T-helper 1 cell treated with Interleukin-12 subunit alpha and Interleukin-12 subunit beta and Interleukin-4 antibody, amounts not matched to agents 30 ng/mL and 1 ng/mL, for 36 hours (primary cell): ENCODE measurements around the gene SLC12A5. TPM values are rescaled to one million over a fixed set of nuclear protein-coding genes. Genes with fewer than 3 reads are reported as not detected.

Experiments
- intact Hi-C: fragments of 100-400 bp; cut with micrococcal nuclease; formaldehyde crosslinking; loops from one replicate; pipeline ENCODE4 v1.15.1; 2024
- total RNA-seq: library from RNA; stranded (reverse); gene quantifications from 2 replicates; pipeline ENCODE4 v1.2.3, GENCODE V29; 2022

Gene SLC12A5
- total RNA-seq, 1 donor from 2014 or later, result 0.88 TPM

- intact Hi-C loops, result no loop called here
Observed at GRCh38 chr20:46051556-46052308, 22.7 kb downstream of the SLC12A5 start.

DNA sequence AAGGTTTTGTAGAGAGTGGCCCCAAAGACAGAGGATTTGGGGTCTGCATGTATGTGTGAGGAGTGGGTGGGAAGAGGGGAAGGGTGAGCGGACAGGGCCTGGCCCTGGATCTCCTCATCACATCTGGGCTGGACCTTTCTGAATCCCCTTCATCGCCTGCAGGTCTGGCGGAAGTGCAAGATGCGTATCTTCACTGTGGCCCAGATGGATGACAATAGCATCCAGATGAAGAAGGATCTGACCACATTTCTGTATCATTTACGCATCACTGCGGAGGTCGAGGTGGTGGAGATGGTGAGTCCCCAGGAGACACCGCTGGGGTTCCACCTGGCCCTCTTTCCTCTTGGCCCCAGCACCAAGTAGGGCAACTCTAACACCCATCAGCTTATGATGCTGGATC is 24.4 kb downstream of the SLC12A5 start:
- intact Hi-C loops, result no loop called here

- intact Hi-C loops, result no loop called here
Observed at GRCh38 chr20:46054606-46055005, 25.6 kb downstream of the SLC12A5 start.

DNA sequence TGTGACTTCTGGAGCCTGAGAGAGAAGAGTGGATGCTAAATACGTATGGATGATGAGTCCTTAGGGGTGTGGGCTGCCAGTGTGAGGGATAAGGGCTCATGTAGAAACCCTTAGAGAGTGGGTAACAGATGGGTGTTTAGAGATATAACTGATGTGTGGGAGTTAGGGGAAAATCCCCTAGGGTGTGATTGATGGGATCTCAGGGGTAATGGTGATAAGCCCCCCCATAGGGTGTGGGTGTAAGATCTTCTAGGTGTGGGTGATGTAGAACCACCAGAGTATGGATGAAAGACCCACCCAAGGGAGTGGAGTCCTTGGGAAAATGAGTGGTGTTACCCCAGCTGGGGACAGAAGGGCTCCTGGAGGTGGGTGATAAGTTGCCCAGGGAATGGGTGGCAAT is 26.3 kb downstream of the SLC12A5 start:
- intact Hi-C loops, result no loop called here

GRCh38 chr20:46056027-46056833 is 27.2 kb downstream of the SLC12A5 start:
- intact Hi-C loops, result no loop called here

- intact Hi-C loops, result no loop called here
Observed at GRCh38 chr20:46056970-46057855, 28.2 kb downstream of the SLC12A5 start.

- intact Hi-C loops, result no loop called here
Observed at GRCh38 chr20:46057856-46058598, 29.0 kb downstream of the SLC12A5 start.

- intact Hi-C loops, result no loop called here
Observed at GRCh38 chr20:46058599-46059281, 29.7 kb downstream of the SLC12A5 start.

DNA sequence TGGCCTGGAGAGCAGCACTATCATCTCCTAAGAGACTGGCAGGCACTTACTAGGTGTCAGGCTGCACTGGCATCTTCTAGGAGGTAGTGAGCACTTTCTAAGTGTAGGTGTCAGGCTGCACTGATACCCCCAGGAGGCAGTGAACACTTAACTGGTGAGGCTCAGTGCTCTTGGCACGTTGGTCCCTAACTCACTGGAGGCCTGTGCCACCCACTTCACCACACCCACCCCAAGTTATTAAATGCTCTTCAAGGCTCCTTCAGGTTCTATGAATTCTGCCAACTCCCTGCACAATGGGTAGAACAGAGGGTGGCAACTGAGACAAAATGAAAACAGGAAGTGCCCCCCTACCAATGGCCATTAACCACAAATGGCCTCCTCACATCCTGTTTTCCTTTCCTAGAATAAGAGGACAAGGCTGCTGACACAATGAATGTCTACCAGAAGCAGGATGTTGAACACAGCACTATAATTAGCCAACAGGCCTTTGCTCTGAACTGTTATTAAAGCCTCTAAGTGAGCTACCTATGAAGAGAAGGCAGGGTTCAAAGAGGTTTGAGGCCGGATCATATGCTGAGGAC is 31.4 kb downstream of the SLC12A5 start:
- intact Hi-C loops, result no loop called here

- intact Hi-C loops, result no loop called here
Observed at GRCh38 chr20:46060975-46061374, 32.0 kb downstream of the SLC12A5 start.

DNA sequence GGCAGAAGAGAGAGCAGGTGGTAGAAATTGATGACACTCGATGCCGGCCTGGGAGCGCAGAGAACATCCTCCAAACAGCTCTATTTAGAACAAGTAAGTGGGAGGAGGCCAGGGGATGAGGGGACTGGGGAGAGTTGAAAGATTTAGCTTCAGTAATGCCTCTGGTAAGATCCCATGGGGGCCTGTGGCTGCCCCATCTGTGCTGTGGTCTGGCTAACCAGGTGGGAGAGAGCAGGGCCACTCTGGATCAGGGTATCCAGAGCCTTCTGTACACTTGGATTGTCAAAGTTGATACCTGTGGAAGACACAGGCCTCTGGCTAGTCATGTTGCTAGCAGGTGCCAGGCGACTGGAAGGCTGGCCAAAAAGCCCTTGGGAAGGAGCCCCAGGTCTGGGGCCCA is 33.1 kb downstream of the SLC12A5 start:
- intact Hi-C loops, result no loop called here

DNA sequence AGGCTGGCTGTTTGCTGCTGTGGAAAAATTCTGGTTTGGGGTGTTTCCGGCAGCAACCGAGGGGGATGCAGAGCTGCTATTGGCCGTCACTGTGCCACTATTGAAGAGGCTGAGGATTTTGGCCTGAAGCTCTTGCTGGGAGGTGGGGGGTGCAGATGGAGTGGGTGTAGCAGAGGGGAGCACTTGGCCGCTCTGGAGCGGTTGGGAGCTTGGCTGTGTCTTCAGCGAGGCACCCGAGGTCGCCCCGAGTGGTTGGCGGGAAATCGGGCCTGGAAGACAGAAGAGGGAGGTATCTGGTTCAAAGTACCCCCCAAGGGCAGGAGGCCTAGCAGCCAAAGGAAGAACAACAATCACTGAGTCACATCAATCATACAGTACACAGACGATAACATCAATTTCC is 33.6 kb downstream of the SLC12A5 start:
- intact Hi-C loops, result no loop called here

GRCh38 chr20:46063151-46063550 is 34.1 kb downstream of the SLC12A5 start:
- intact Hi-C loops, result no loop called here

- intact Hi-C loops, result loop anchor here (2.0 kb wide), 1 partner anchor 25 kb away; the partner anchor contains the start of gene NCOA5
Observed at GRCh38 chr20:46063652-46064054, 34.6 kb downstream of the SLC12A5 start.

DNA sequence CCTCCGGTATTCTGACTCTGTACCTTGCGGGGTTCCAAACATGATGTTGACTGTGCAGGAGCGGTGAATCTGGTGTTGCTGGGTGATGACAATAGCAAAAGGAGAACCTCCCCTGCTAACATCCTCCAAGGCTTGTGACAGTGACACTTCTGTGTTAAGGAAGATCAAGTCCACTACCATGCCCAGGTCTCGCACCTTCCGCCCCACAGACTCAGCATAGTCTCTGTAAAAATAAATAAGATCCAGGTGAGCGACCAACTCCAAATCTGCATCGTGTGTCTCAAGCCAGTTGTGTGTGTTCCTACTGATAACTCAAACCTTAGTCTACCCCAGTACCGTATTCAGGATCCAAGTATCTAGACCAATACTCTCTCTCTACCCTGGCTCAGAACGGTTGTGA is 36.0 kb downstream of the SLC12A5 start:
- intact Hi-C loops, result loop anchor here (2.0 kb wide), 1 partner anchor 24 kb away; the partner anchor contains the start of gene NCOA5

GRCh38 chr20:46065691-46066090 is 36.7 kb downstream of the SLC12A5 start:
- intact Hi-C loops, result loop anchor here (2.0 kb wide), 1 partner anchor 23 kb away; the partner anchor contains the start of gene NCOA5

- intact Hi-C loops, result no loop called here
Observed at GRCh38 chr20:46070215-46070900, 41.3 kb downstream of the SLC12A5 start.

DNA sequence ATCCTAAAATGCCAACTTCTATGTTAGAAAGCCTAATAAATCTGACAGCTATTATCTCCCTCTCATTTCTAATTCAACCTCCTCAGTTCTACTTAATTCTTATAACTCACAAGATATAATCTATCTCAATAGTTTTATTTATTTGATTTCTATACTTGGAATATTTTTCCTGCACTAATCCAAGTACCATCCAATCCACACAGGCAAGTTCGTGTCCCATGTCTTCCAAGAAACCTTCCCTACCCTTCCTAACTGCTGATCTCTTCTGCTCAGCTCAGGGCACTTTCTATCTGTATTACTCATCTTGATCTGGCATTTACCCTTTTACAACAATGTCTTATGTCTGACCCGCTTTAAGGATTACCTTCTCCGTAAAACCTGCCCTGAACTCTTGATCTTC is 42.6 kb downstream of the SLC12A5 start:
- intact Hi-C loops, result no loop called here

GRCh38 chr20:46073024-46073423 is 44.0 kb downstream of the SLC12A5 start:
- intact Hi-C loops, result no loop called here
